SK-N-MC (cell line): ENCODE data around the gene TNFRSF6B.

Experiments used
- EZH2 ChIP-seq: fragments of 200-600 bp; sonication (generic); IDR thresholded peaks from one replicate; pipeline ENCODE4 v1.6.1; 2017; ENCODE audit warnings: antibody characterized with exemption
- FOXP2 ChIP-seq: optimal IDR thresholded peaks from 2 replicates; pipeline ENCODE3; 2011; ENCODE audit warnings: mild to moderate bottlenecking, moderate library complexity; ENCODE audit not compliant: insufficient read depth; ENCODE audit errors: extremely low read length, control extremely low read depth
- POLR2AphosphoS5 ChIP-seq: IDR thresholded peaks from 2 replicates; pipeline ENCODE4 v1.6.1; 2012; ENCODE audit warnings: mild to moderate bottlenecking, low read depth, low read length, borderline replicate concordance

DNA sequence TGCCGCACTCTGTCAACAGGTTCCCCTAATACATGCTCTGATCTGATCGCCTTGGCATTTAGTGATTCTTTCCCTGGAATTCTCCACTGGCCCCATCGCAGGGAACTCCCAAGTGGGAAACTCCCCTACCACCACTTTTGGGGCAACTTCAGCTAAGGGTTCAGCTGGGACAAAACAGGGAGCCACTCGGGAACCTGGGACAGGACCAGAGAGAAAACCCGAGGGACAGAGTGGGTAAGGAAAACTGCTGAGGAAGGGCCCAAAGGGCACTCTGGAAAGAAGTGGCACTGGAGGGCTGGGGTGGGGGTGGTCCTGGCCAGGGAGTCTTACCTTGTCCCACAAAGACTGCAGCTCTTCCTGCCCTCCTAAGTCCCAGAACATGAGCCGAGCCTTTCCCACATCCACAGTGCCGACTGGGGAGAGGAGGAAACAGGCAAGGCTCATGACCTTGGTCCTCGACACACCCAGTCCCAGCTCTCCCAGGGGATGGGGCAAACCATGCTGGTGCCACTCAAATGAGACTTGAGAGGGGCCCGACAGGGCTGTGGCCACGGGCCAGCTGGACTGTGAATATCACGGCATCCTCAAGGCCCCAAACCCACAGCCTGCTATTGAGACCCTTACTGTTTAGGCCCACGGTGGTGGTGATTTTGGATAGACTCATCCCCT is 9.7 kb downstream of the TNFRSF6B start:
- no peak for TF ChIP-seq POLR2AphosphoS5
- no peak for TF ChIP-seq EZH2
- TF ChIP-seq FOXP2, result no peak
